ENCODE measurements around the gene DIS3L2.
"Not testable (repeated sequence)": the region's sequence is repeated elsewhere in the genome, so short reads cannot be mapped to it uniquely, and the experiment has no call there.

DIS3L2 gene

GRCh38 chr2:232300894-232301387 is 339.4 kb downstream of the DIS3L2 start:
- DNase-seq (ENCODE audit: low read depth) = no peak

GRCh38 chr2:232304236-232304635 is 342.7 kb downstream of the DIS3L2 start:
- DNase-seq (ENCODE audit: low read depth) = no peak

- DNase-seq (ENCODE audit: low read depth) = no peak
Measured at GRCh38 chr2:232306741-232307305, 345.3 kb downstream of the DIS3L2 start.

DNA sequence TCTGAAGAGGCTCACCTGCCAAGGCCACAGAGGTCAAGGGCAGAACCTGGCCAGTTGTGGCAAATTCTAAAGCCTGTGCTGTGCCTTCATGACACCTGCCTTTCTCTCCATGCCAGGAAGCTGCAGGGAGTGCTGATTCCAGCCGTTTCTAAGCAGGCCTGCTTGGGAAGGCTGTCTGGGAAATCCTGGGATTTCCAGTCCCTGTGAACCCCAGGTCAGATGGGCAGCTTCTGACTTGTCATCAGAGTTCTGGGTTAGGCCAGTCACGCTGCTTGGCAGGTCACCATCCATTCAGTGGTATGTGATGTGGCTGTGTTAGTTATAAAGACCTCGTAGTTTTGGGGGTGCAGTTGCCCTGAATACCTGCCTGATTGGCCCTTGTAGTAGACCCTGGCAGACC is 346.3 kb downstream of the DIS3L2 start:
- DNase-seq (ENCODE audit: low read depth) = no peak

GRCh38 chr2:232308986-232309385 is 347.5 kb downstream of the DIS3L2 start:
- no peak for DNase-seq (ENCODE audit: low read depth)

GRCh38 chr2:232309592-232309991 is 348.1 kb downstream of the DIS3L2 start:
- no peak for DNase-seq (ENCODE audit: low read depth)

DNA sequence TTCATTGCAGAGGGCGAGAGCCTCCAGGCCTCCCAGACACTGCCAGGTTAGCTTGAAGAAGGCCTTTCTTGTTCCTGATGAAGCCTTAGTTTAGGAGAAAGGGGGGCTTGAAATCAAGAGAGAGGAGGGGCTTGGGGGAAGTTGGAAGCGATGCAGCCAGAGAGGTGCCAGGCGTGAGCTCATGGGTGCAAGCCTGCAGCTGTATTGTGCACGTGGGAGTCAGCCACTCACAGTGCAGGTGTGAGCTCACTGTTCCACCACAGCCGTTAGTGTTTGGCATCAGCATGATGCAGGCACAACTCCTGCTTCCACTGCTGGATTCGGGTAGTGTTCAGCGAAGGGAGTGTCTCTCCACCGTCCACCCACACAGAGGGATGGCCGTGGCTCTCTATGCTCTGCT is 348.6 kb downstream of the DIS3L2 start:
- no peak for DNase-seq (ENCODE audit: low read depth)

DNA sequence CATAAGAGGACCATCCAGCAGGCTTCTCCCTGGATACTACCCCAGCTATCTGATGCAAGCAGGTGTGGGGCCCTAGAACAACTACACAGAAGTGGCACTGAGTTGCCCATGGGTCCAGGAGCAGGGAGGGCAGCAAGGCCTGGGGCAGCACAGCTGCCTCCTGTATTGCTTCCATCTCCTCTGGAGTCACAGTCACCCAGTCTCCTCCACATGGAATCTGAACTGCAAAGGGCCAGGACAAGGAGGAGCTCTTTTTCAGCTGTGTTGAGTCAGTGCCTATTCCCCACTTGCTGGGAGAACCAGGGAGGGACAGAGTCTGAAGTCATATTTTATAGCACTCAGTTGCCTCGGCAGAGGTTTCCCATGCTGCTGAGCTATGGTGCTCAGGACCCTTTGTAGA is 349.2 kb downstream of the DIS3L2 start:
- no peak for DNase-seq (ENCODE audit: low read depth)

DNA sequence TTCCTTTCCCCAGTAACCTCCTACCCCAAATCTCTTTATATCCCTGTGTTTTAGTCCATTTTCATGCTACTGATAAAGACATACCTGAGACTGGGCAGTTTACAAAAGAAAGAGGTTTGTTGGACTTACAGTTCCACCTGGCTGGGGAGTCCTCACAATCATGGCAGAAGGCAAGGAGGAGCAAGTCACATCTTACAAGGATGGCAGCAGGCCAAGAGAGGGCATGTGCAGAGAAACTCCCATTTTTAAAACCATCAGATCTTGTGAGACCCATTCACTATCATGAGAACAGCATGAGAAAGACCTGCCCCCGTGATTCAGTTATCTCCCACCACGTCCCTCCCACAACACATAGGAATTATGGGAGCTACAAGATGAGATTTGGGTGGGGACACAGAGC is 352.1 kb downstream of the DIS3L2 start:
- DNase-seq (ENCODE audit: low read depth) = not testable (repeated sequence)

GRCh38 chr2:232315049-232315922 is 353.8 kb downstream of the DIS3L2 start:
- peak; percentile 60 for DNase-seq (ENCODE audit: low read depth)

DNA sequence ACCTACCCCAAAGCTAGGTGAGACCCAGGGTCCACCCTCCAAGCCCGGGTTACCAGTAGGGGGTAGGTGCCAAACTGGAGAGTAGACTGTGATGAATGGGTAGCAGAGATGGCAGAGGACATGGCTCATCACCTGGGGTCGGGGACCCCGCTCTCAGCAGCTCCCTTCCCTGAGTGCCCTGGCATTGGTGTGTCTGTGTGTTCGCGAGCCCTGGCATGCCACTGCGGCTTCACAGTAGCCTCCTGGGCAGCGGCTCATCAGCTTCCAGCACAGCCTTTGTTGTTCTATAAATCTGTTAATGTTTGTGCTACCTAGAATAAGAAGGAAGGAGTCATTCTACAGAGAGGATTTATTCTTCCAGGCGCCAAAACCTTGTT is 354.4 kb downstream of the DIS3L2 start:
- no peak for DNase-seq (ENCODE audit: low read depth)

DNA sequence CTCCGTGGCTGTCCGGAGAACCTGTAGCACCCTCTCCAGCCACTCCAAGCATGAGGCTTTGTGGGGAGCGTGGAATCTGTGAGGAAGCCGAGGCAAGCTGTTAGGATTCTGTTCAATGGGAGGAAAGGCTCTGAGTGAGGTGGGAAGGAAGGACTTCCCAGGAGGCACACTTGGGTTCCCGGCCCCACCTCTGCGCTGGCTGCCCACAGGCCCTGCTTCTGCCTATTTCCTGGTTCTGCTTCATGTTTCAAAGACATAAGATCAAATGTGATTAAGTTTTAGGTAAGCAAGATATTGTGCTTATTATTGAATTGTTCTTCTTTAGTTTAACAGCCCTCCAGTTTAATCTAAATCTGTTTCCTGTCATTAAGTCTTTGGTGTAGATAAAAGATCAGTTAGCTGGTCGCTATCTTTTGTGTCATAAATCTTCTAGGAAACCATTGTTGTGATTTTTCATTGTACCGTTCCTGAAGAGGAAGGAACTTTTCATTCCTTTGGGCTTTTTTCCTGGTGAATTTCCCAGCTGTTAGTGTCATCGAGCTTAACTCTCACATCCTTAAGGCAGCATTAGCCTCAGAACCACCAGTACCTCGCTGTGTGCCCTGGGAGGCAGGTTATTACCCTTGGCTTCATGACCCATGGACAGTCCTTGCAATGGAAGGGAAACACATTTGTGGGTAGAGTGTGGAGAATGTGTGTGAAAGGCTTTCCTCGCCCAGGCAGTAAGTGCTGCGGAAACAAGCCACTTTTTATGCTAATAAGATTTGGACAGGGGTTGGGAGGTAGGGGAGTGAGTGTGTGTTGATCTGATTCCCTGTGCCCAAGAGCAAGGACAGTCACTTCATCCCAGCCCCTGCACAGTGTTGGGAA is 355.2 kb downstream of the DIS3L2 start:
- DNase-seq (ENCODE audit: low read depth) = no peak

DNA sequence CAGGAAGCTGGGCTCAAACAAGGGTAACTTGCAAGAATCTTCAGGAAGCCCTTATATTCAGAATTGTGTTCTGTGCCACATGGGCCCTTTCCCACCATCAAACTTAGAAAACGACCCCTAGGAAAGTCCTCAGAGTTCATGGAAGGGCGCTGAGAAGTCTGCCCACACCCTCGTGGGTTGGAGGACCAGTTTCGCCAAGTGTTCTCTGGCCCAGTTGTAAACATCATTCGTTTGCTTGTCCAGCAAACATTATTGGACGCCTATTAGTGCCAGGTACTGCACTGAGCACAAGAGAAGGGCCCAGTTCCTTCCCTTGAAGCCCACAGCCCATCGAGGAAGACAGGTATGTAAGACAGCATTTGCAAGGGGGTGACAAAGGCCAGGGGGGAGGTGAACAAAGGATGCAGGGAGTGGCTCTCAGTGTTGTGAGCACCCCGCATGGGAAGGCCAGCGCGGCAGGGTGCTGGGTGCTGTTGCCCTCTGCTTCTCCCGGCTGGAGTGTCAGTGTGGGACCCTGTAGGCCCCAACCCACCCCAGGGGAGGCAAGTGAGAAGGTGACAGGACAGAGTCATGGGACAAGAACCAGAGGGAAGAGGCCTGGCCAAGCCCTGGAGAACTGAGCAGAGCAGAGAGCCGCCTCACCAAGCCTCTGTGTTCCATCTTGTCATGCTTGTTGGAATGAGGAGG is 356.8 kb downstream of the DIS3L2 start:
- no peak for DNase-seq (ENCODE audit: low read depth)

- no peak for DNase-seq (ENCODE audit: low read depth)
Measured at GRCh38 chr2:232319067-232319802, 357.7 kb downstream of the DIS3L2 start.

DNA sequence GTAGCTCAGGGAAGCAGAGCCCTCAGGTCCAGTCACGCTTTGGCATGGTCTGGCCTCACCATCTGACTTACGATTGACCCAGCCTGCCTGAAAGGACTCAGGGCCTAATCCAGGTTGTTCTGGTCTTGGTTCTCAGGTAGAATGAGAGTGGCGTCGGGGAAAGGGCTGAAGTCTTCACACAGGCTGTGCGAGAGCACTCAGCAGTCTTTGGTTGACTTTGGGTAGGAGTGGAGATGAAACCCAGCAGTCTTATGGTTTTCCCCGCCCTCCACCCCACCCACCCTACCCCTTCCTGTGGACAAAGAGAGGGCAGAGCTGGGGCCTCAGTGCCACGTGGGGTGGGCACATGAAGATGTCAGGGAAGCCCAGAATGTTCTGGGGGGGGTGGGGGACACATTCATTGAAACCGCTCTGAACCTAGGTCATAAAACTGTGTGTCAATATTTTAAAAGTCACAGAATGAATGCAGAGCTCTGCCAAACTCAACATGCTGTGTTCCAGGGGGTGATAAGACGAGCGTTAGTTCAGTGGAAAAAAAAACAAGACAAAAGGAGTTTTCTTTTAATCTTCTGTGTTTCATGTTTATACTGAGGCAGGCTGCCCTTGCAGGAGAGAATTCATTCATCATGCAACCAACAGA is 358.4 kb downstream of the DIS3L2 start:
- DNase-seq (ENCODE audit: low read depth) = no peak

GRCh38 chr2:232320443-232320803 is 358.9 kb downstream of the DIS3L2 start:
- DNase-seq (ENCODE audit: low read depth) = no peak

DNA sequence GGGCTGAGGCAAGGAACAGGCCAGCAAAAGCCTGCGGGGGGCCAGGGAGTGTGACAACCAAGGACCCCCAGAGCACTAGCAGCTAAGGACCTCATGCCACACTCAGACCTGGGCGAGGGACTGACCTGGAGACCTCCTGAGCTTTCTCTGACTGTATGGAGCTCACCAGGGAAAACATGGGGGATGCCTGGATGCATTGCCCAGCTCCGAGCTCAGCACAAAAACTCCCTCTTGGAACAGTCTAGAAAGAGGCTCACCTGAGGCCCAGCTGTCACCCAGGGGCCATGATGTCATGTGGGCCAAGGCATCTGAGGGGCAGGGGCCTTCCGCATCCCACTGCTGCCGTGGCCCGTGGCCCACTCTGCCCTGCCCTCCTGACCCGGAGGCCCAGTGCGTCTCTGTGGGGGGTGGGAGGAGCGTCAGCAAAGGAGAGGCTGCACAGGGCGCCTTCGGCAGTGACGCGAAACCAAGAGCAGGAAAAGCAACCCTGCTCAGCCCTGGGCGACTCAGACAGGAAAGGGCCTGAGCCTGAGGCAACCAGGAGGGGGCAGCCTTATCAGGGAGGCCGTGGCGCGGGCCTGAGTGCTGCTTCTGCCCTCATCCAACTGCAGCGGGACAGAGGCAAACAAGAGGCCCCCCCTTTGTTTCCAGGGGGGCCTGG is 359.8 kb downstream of the DIS3L2 start:
- no peak for DNase-seq (ENCODE audit: low read depth)

- no peak for DNase-seq (ENCODE audit: low read depth)
Measured at GRCh38 chr2:232321817-232322559, 360.5 kb downstream of the DIS3L2 start.

DNA sequence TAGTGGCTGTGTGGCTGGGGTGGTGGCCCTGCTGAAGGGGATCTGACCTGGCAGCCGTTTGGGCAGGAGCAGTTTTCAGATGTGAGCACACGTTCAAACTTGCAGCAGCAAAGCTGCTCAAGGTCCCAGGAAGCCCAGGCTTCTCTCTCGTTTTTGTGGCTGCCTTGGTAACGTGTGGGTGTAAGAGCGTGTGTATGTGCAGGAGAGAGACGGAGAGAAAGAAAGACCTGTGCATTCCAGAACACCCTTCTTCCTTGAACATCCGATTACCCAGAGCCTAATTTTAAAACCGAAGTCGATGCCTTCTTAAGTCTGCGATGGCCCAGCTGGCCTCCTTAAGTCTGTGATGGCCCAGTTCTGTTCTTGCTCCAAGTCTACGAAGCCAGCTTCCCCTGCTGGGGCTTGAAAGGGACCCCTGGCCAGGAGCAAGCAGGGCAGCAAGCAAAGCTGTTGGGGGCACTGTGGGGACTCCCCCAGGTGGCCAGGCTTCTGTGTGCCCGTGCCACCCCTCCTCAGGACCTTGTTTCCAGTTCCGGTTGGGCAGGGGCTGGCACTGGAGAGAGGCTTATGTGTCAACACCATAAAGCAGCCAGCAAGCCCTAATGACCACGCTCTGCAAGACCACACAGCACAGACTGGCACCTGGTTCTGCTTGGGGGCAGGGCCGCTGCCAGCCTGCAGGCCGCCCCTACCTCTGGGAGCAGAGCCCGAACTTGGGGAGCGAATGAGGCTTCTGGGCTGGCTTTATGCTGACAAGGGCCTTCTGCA is 361.2 kb downstream of the DIS3L2 start:
- DNase-seq (ENCODE audit: low read depth) = no peak

All from stimulated activated CD8-positive, alpha-beta memory T cell treated with anti-CD3 and anti-CD28 coated beads, Interleukin-12 subunit alpha, Interleukin-12 subunit beta, amount 100 ng/mL, for 4 hours (primary cell).